ENCODE measurements around the gene C15orf61.

C15orf61 gene

GRCh38 chr15:67551207-67551743, 30.3 kb downstream of the C15orf61 start:
- no peak for DNase-seq

DNA sequence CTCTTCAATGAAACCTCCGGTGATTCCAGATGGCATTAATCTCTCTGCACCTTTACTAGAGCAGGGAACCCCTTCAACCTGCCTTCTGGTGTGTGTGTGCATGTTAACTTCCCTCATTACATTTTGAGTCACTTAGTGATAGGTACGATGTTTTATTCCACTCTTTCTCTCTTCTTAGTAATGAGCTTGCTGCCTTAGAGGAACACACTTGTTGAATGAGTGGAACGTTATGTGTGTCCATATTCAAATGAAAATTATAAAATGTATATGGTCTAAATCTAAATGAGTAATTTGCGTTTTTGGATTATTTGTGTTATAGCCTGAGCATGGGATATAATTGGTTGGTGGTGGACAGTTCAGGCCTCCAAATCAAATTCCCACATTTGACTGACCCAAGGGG, 33.6 kb downstream of the C15orf61 start:
- no peak for DNase-seq

GRCh38 chr15:67556976-67557570, 36.1 kb downstream of the C15orf61 start:
- DNase-seq: no peak

DNA sequence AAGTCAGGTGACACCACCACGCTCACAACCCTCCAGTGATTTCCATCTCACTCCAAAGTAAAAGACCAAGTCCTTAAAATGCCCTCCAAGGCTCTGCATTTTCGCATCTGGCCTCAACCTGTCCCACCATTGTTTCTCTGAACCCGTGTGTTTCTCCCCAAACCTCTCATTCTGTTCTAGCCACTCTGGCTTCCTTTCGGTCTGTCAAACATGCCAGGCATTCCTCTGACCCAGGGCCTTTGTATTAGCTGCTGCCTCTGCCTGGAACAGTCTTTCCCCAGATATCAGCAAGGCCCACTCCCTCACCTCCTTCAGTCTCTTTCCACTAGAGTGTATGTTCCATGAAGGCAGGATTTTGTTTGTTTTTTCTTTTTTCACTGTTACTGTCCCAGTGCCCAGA, 37.6 kb downstream of the C15orf61 start:
- no peak for DNase-seq

DNA sequence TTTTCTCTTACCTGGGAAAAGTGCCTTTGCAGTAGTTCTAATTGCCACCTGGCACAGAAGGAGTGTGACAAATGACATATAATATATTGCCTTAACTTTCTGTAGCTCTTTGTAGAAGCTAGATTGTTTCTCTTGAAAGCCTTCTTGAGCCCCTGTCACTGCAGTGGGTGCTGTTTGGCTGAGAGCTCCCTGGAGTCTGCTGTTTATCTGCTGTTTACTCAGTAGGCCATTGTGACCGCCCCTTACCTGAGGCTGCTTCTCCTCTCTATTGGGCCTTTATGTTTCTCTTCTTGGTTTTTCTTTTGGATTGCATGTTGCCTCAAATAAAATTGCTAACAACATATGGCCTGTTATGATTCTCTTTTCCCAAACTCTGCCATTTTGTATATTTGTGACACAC, 38.2 kb downstream of the C15orf61 start:
- no peak for DNase-seq

DNA sequence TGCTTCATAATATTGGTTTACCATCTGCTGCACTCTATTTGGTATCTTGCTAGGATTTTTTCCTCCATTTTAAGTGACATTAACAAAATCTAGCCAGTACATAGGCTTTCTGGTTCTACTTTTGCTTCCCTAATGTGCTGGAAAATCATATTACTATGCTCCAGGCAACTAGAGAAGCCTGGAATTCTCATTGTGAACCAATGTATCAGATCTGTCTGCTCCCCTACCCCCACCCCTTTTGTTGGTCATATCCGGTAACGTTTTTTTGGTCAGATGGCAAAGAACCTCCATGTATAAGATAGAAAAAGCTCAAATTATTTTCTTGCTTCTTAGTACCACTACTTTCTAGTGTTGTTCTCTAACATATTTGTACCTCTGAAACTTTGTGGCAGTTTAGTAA, 38.6 kb downstream of the C15orf61 start:
- no peak for DNase-seq

GRCh38 chr15:67560320-67560719, 39.4 kb downstream of the C15orf61 start:
- no peak for DNase-seq

- DNase-seq: no peak
These were observed 42.2 kb downstream of the C15orf61 start for GRCh38 chr15:67563092-67563491.

DNA sequence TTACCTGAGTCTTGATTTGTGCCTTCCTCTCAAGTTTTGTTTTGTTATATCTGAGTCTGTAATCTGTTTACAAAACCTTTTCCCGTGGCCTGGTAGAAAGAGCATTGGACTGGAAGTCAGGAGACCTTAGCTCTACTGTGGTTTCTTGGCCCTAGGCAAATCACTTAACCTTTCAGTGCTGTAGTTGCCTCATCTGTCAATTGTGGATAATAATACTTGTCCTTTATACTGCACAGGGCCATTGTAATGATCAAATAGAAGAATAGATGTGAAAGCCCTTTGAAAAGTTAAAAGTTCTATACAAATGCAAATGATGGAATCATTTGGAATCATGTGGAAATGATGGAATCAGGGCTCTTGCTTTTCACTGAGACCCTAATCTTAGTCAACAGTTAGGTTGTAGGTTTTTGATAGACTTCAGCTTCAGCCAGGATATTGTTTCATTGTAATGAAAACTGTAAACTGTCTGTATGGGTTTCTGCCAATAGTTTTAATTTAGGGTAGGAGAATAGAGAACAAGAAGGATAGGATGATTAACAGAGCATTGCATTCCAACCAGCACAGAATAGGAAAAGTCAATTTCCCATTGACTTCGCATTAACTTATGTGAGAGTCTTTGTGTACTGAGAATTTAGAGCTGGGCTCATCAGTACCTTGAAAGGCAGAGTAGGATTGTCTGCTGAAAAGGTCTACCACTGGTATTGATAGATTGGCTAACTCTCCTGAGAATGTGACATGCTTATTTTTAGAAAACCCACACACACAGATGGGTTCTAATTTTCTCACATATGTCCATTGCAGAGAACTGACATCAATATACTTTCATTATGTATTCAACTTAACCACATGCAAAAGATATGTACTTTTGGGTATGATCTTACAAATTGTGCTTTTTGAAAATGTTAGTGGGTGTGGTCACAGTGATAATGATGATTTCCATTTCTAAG, 43.4 kb downstream of the C15orf61 start:
- no peak for DNase-seq

- DNase-seq: no peak
These were observed 44.0 kb downstream of the C15orf61 start for GRCh38 chr15:67564968-67565345.

DNA sequence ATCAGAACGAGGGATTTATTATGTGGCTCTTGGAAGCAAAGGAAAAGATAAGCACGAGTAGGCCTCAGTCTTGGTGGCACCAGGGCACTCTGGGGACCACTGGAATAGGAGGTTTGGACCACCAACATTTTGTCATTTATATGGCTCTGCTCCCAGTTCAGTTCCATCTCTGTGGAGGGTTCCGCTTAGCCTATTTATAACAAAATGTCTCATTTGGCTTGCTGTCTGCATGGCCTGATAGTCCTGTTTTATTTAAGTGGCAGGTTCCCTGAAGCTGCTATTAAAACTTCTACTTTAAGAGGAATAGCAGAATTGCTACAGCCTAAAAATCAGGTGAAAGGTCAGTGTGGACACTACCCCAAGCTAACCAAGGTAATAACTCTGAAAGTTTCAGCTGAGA, 48.7 kb downstream of the C15orf61 start:
- no peak for DNase-seq

- DNase-seq: no peak
These were observed 50.1 kb downstream of the C15orf61 start for GRCh38 chr15:67570875-67571647.

DNA sequence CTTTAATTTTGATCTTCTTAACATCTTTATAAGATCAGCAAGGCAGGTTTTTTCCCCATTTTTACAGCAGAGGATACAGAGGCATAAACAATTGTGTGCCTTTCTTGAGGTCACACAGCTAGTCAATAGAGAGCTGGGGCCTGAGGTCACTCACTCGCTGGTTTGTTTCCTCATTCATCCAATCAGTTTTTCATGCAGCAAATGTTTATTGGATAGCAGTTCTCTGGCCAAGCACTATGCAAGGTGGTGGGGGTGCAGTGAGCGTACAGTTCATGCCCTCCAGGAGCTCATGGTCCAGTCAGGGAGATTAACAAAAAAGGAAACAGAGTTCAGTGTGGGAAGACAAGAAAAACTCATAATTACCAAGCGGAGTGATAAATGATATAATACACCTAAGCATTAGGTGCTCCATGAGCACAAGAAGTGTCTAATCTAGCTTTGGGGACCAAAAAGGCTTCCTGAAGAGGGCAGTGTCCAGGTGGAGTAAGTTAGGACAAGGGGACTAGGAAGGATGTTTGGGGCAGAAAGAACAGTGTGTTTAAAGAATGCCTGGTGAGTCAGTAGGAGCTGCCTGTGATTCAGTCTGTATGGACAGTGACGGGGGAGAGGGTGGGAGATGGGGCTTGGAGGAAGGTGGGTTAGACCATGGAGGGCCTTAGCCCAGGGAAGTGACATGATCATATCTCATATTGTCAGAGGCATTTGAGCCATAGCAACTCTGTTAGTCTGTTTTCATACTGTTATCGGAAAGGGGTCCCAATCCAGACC, 50.9 kb downstream of the C15orf61 start:
- DNase-seq: no peak

DNA sequence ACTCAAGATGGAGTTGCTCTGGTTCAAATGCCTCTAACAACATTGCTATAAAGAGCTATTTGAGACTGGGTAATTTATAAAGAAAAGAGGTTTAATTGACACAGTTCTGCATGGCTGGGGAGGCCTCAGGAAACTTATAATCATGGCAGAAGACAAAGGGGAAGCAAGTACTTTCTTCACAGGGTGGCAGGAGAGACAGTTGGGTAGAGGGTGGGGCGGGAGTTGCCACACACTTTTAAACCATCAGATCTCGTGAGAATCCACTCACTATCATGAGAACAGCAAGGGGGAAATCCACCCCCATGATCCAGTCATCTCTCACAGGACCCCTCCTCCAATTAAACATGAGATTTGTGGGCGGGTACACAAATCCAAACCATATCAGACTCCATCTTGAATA, 52.3 kb downstream of the C15orf61 start:
- DNase-seq: no peak

- no peak for DNase-seq
These were observed 54.1 kb downstream of the C15orf61 start for GRCh38 chr15:67575039-67575502.

DNA sequence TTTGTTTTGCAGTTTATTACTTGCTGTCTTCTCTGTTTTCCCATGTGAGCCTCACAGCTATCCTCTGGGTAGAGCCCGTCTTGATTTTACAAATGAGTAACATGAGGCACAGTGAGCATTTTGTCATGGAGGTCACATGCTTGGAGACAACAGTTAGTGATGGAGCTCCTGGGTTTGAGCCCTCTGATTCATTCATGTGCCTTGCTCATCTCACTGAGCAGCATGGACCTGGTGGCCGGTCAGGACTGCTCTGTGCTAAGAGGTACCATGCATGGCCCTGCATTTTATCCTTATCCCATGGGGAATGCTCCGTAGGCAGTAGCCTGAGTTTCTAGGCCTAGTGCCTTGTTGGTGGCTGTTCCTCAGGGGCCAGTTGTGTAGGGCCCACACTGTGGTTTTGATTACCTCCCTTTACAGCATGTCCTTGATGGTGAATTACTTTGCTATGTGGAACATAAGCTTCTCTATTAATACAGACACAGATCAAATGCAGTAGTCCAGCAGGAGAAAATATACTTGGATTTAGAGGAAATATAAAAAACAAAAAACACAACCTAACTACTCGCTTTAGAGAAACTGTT, 57.2 kb downstream of the C15orf61 start:
- no peak for DNase-seq

DNA sequence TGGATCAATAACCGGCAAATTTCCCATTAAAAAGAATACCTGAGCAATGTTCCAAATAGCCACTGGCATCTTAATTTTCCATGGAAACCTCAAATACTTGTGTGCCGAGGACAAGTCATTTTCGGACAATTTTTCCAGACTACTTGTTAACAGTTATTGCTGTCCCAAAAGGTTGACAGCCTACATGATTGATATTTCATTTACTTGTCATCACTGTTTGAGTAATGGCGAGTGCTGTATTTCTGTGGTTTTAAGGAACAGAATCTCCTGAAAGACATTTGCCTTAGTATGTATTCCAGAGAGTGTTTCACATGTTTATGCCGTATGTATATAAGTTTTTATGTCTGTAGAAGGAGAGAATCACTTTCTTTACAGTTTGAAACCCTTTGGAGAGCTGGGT, 58.2 kb downstream of the C15orf61 start:
- no peak for DNase-seq

Data from NCI-H510A (cell line).